GM03348 (cell line): ENCODE measurements around the gene PITPNB.

Experiments
- DNase-seq: peaks from one replicate; pipeline ENCODE4 v3.0.0; 2012; ENCODE audit warnings: low spot score

Gene PITPNB

GRCh38 chr22:27859336-27859735, 59.7 kb downstream of the PITPNB start:
- no peak for DNase-seq

- DNase-seq: no peak
Measured at GRCh38 chr22:27858626-27859025, 60.4 kb downstream of the PITPNB start.

- peak; percentile 80 for DNase-seq
Measured at GRCh38 chr22:27857443-27857842, 61.6 kb downstream of the PITPNB start.

- no peak for DNase-seq
Measured at GRCh38 chr22:27856386-27856785, 62.7 kb downstream of the PITPNB start.

GRCh38 chr22:27853424-27853823, 65.6 kb downstream of the PITPNB start:
- DNase-seq: peak; percentile 45

- DNase-seq: peak; percentile 20
Measured at GRCh38 chr22:27851974-27852746, 66.9 kb downstream of the PITPNB start.

GRCh38 chr22:27850000-27850521, 69.0 kb downstream of the PITPNB start:
- no peak for DNase-seq

- no peak for DNase-seq
Measured at GRCh38 chr22:27848005-27848404, 71.1 kb downstream of the PITPNB start.

GRCh38 chr22:27846910-27847309, 72.1 kb downstream of the PITPNB start:
- no peak for DNase-seq

GRCh38 chr22:27846248-27846757, 72.8 kb downstream of the PITPNB start:
- DNase-seq: no peak

GRCh38 chr22:27845644-27846043, 73.4 kb downstream of the PITPNB start:
- no peak for DNase-seq

GRCh38 chr22:27844656-27845591, 74.1 kb downstream of the PITPNB start:
- no peak for DNase-seq

GRCh38 chr22:27844256-27844655, 74.8 kb downstream of the PITPNB start:
- DNase-seq: no peak

- DNase-seq: no peak
Measured at GRCh38 chr22:27843441-27843840, 75.6 kb downstream of the PITPNB start.

- DNase-seq: peak; percentile 69
Measured at GRCh38 chr22:27842669-27843431, 76.2 kb downstream of the PITPNB start.

- no peak for DNase-seq
Measured at GRCh38 chr22:27842201-27842600, 76.9 kb downstream of the PITPNB start.

- DNase-seq: no peak
Measured at GRCh38 chr22:27840436-27840835, 78.6 kb downstream of the PITPNB start.

GRCh38 chr22:27839057-27839660, 79.9 kb downstream of the PITPNB start:
- DNase-seq: no peak

GRCh38 chr22:27836181-27836580, 82.9 kb downstream of the PITPNB start:
- DNase-seq: peak; percentile 79

- no peak for DNase-seq
Measured at GRCh38 chr22:27835446-27835845, 83.6 kb downstream of the PITPNB start.
